DMS153 (cell line): ENCODE results near the gene TTC21A.

Source experiments
- DNase-seq: peaks from one replicate; lab custom pipeline; 2025; lab: John Stamatoyannopoulos, UW

The TTC21A gene

DNA sequence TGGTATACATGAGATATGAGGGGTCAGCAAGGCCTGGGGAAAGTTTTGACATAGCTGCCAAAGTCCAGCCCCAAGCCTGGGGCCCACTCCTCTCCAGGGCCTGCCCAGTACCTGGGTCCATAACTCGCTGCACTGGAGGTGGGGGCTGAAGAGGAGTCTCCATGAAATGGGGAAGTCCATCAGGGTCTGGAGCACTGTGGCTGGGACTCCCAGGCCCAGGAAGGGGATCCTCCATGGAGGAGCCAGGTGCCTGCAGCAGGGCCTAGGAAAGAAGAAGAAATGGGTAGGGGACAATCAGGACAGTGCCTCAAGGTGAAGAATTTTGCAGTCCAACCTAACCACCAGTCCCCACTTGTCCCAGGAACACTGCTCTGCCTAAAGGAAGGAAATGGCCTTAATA is 8.2 kb upstream of the TTC21A start:
- no peak for DNase-seq

DNA sequence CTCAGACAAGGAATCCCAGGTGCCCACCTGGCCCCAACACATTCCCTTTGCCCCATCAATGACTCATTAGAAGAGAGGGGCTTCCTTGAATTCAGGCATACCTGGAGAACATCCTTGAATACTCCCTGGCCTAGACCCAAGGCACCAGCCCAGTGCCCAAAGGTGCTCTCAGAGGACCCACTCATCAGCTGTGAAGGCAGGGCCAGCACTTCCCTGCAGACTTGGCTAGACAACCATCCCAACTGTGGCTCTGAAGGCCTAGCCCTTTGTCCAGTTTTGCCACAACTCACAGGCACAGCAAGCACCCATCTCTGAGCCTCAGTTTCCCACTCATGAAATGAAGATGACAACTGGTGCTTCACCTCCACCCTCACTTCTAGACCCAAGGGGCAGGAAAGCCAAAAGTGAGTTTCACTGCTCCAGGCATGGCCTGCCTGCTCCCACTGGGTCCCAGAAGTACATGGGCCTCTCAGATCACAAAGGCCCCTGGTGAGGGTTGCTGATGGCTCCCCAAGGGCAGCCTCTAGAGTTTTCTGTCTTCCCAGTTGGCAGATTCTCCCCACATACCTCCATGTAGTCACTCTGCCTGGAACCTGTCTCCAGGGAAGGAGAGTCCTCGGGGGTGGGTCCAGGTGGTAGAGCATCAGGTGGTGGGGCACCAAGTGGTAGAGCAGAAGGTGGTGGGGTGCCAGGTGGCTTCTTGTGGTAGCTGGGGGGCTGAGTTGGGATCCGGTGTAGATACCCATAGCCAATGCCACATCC is 7.6 kb upstream of the TTC21A start:
- DNase-seq, result no peak

DNA sequence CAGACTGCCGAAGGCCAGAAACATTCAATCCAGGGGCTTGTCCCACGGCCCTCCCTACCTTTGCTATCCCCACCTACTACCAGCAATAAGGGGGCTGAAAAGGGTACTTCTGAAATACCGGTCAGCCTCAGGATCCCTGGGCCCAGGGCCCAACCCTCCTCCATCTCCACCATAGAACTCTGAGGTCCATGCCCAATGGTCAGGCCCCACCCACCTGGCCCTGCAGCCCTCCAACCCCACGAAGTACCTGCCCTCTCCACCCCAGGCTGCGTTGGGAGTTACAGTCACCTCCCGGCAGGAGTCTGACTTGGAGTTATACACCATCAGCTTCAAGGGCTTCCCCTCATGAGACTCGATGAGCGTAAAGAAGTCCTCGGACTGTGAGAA is 7.0 kb upstream of the TTC21A start:
- no peak for DNase-seq

DNA sequence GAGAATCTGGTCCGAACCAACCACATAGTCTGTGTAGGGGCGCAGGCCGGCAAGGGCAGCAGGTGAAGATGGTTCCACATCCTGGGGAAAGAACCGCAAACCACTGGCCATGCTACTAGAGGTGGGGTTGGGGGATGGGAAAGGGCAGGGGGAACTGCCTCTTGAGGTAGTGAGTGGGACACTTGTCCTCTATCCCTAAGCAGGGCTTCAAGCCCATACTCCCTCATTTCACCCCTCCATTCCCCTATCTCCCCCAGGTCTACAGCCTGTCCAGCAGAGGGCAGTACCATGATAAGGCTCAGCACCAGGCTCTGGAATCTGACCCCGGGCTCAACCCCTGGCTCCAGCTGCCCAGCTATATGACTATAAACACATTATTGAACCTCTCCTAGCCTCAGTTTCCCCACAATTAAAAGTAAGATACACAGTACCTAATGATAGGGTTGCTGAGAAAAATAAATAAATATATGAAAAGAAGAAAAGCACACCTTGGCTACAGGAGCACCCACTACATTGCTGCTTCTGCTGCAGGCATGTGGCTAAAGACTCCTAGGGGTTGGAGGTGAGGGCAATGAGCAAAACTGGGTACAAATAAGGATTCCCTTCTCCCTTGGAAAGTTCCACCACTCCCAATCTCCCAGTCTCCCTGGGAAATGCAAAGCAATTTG is 6.3 kb upstream of the TTC21A start:
- DNase-seq, result no peak

DNA sequence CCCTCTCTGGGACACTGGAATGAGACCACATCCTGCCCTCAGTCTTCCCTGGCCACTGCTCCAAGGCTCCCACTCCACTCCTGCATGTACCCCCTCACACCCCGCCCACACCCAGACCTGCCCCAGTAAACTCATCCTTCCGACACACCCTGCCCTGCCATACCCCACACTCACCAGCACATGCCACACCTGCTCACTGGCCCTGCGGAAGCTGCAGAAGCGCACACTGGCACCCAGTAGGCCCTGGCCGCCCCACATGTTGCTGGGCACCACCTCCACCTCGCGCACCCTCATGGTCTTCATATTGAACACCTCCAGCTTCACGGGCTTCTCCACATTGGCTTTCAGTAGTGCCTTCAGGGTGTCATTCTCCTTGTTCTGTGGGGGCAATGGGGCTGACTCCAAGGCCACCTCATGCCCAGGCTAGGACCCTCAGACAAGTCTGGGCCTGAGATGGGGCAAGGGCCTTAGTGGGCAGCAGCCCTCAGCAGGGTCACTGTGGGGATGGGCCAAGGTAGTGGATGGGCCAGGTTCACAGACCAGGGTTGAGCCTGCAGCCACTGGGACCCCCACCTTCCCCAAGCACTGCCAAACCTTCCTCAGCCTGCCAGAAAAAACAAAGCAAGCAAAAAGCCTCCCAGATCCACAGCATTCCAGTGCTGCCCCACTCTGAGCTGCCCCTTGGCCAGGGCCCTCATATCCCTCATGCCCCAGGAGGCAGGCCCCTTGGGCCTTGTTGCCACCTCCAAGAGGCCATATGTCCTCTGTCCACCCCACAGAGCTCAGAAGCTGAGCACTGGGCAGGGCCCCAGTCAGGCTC is 4.8 kb upstream of the TTC21A start:
- no peak for DNase-seq

DNA sequence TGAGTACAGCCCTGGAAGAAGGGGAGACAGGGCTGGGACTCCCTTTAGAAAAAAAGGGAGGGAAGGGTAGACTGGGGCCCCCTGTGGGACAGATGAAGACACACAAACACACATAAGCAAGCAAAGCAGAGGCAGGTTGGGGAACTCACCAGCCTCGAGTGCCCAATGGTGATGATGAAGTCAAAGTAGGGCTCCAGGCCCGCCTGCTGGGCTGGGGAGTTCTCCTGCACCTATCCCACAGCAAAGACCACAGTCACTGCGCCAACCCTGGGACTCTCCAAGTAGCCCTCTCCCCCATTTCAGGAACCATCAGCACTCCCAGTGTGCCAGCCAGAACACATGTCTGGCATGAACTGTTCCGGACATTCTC is 4.2 kb upstream of the TTC21A start:
- no peak for DNase-seq

DNA sequence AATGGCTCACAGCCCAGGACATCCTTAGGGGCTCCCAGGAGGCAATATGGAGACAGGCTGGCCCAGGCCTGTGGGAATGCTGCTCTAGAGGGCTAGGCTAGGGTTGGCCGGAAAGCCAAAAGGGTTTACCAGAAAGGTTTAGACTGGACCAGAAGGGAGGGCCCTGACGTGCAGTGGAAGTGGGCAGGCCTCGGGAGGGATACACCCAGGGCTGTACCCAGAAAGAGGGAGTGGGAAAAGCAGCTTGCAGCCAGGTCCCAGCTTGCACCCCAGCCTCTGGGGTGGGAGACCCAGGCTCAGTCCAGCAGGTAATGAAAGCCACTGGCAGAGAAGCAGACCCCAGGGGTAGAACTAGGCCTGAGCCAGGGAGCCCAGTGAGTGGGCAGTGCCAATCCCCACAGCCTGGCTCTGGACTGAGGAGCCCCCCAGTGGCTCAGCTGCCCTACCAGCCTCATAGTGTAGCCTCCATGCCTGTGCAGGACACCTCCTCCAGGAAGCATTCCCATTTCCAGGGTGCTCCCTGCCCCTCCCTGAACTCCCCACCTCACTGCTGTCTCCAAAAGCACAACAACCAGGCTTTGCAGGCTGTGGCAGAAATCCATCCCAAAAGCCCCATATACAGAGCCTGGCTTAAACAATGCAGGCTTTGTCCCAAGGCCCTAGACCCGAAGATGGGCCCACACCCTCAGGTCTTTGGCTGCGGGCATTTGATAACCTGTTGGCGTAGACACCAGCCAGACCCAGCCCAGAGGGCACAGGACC is 3.5 kb upstream of the TTC21A start:
- no peak for DNase-seq

DNA sequence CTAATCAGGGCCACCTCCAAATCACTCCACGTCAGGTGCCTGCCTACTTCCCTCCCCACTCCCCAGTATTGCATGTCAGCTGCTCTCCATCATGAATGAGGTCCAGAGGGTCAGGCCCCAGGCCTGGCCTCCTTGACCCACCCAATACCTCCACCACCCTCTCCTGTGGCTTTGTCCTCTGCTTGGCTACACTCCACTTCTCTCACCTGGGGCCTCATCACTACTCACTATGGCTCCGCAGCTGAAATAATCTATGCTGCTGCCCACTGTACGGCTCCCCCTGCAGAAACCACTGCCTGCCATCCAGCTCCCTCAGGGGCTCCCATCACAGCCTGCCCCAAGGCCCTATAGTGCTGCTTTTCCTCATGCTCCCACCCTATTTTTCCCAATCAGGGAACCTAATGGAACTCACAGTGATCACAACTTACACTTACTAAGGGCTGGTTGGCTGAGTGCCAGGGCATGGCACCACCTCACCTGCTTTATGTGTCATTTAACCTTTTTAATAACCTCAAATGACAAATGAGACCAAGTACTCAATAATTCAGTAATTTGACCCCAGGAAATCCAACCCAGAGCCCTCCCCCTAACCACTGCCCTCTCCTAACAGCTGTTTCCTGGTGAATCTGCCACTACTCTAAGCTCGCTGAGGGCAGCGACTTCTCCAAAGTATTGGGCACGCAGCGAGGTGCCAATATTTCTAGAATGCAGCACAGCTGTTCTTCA is 2.4 kb upstream of the TTC21A start:
- no peak for DNase-seq

DNA sequence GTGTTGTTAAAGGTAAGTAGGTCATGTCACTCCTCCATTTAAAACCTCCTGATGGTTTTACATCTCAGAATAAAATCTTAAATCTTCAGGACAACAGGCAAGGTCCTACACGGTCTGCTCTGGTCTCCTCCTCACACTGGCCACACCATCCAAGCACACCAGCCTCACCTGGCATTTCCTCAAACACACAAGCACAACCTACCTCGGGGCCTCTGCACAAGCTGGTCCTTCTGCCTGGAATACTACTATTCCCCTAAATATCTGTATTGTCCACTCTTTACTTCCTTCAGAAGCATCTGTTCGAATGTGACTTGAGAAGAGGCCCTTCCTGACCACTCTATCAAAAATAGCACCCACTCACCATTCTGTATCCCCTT is 1.8 kb upstream of the TTC21A start:
- DNase-seq, result no peak

DNA sequence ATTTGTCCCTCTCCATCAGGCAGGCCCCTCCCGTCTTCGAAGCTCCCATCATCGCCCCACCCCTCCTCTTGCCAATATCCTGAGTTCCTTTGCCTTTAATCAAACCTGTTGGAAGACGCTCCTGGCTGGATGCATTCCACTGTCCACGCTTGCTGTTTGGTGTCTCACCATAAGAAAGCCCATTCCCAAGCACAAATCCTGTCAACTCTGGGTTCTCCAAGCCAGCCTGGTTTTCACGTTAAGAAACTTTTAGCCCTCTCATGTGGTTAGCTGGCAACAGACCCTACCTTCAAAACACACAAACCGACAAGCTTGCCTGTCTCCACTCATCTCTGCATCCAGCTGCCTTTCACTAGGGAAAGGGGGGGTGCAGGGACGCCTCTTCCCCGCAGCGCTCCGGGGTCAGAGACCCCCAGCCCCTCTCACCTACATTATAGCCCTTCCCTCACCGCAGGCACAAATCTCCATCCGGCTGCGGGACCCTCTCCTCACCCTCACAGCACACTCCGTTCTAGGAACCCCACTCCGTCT is 1.1 kb upstream of the TTC21A start:
- DNase-seq, result no peak

DNA sequence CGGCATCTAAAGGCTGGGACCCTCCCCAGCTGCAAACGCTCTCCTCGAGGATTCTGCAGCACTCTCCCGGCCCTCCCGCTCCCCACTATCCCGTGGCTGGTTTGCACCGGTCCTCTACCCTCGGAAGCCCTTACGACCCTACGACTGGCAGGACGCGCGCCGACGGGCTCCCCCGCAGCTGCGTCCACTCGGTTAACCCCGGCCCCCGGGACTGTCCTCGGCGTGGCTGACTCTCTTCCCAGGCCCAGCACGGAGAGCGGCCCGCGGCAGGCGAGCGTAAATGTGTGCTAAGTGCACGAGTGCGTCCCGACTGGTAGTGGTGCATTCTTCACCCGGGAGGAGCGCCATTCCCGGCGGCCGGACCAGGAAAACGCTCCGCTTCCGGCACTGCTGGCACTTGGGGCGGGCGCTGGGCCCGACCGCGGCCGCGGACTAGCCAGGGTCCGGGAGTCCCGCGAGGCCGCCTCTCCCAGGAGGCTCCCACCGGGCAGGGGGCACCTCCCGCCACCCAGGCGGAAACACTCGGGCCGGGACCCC is 561 bp upstream of the TTC21A start:
- no peak for DNase-seq

DNA sequence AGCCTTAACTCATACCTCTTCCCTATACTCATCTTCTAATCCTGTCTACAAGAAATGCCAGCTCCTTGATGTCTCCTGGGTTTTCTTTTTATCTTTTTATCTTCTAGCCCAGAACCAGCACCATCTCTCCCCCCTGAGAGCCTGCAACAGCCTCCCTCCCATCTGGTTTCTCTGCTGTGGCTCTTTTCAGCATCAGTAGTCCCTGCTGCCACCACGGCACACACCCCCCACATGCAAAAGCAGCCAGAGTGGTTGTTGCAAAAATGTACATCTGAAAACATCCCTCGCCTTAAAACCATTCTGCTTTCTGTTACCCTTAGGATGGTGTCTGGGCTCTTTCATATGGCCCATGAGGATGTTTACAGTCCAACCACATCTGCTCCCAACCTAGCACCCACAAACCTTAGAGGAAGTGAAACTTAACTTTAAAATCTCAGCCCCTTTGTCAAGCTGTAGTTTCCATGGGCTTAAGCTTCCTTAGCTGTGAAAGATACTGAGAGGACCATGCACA is 775 bp downstream of the TTC21A start:
- DNase-seq, result no peak

DNA sequence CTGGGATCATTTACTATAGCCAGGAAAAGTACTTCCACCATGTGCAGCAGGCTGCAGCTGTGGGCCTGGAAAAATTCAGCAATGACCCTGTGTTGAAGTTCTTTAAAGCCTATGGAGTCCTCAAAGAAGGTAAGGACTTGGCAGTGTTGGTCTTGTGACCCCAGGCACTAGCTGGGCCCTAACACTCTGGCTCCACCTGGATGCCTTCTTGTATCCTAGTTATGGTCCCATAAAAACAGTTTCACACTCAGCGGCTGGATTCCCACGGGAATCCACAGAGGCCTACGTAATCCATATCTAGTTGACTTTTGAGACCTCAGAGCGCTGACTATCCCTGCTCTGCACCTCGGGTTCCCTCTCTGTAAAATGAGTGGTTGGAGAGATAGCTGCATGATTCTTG is 1.6 kb downstream of the TTC21A start:
- no peak for DNase-seq

DNA sequence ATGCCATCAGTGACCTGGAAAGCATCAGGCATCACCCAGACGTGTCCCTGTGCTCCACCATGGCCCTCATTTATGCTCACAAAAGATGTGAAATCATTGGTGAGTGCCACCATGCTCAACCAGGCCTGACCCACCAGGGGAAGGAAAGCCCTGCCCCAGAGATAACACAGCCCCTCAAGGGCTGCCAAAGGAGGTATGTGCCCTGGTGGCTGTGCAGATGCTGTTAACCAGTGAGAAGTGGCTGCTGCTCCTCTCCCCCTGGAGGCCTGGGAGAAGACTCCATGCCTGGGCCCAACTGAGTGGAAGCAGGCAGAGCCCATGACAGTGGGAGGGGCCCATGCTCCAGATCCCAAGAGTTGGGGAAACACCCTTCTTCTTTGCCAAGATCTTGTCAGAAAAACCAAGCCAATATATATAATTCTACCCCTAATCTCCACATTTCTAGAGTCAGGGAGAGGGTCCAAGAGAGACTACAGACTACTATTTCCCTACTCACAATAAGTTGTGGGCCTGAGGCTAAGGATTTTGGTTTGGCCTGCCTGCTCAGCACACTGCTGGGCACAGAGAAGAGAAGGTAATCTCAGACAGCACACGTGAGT is 2.7 kb downstream of the TTC21A start:
- no peak for DNase-seq

DNA sequence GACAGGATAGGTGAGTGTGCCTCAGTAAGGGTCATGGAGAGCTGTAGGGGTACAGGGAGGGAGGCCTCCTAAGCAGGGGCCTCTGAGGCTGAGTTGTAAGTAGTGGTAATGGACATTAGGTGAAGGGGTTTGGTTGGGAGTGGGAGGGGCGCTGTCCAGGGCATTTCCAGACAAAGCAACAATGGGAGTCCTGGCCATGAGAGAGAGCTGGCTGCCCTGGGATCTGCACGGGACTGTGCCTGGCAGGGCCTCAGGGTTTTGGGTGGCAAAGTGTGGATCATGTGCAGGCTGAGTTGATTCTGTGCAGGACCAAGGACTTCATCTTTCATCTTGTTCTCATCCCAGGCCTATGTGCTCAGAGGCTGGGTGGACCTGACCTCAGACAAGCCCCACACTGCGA is 4.6 kb downstream of the TTC21A start:
- DNase-seq, result no peak

DNA sequence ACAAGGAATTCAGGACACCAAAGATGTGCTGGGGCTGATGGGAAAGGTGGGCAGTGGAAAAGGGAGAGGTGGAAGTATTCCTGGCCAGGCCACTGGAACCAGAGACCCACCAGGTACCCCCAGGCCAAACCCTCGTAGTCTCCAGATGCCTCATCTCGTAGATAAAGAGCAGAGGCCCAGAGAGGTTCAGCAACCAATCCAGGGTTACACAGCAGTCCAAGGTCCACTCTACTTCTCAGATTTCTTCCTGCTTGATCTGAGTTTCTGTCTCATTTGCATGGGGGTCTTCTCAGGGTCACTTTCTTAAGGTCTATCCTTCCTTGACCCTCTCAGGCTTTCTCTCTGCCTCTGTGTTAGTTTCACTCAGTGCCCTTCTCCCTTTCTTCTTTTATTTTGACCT is 5.1 kb downstream of the TTC21A start:
- DNase-seq, result no peak

DNA sequence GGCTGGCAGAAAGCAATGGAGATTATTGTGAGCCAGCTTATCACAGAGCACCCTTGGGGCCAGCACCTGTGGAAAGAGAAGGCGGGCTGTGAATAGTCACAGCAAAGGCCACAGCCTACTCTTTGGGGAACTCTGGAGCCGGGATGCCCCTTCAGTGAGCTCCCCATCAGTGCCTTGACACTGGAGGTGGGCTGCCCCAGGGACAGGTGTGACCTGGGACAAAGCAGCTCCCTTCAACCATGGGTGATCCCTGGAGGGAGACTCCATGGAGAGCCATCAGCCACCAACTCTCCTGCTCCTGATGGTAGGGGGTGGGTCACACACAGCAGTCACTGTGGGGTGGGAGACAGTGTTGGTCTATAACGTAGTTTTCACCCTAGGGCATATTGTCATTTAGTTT is 5.8 kb downstream of the TTC21A start:
- DNase-seq, result no peak

DNA sequence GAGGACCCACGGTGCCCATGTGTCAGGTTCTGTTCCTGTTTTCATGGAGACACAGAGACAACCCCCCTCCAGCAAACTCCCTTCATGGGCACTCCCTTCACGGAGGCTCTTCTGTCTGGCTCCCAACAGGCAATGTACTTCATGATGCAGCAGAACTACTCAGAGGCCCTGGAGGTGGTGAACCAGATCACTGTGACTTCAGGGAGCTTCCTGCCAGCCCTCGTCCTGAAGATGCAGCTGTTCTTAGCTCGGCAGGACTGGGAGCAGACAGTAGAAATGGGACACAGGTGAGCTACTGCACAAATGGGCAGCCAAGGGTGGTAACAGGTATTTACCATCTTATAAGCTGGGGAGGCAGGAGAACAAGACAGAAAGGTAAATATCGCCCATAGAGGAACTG is 7.0 kb downstream of the TTC21A start:
- no peak for DNase-seq

DNA sequence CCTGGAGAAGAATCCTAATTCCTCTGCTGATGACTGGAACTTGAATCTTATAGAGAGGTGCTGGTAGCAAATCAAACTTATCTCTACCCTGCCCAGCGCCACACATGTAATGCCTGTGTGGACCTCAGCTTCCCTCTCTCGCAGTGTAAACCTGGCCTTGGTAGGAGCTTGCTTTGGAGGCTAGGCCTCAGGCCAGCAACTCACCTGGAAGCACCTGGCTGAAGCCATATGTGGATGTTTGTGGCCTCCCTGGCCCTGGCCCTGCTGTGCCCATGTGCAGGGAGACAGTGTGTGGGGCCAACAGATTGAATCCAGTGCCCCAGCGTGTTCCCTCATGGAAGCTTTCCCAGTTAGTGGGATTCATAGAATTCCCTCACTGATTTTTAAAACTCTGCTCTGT is 8.4 kb downstream of the TTC21A start:
- DNase-seq, result no peak

DNA sequence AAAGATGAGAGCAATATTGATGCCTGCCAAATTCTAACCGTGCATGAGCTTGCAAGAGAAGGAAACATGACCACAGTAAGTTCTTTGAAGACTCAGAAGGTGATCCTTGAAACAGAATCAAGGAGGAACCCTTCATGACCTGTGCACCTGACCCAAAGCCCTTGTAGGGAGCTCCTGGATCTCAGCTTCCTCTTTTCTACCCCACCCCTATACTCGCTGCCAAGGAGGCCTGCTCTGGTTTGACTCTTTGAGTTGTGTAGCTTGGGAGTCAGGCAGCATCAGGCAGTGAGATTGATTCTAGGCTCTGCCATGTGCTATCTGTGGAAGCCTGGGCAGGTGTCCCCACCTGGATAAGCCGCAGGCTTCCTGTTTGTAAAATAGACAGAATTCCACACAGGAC is 10.6 kb downstream of the TTC21A start:
- no peak for DNase-seq
